WTC11 (cell line): ENCODE data around the gene UVRAG. TPM values are rescaled to one million over a fixed set of nuclear protein-coding genes. Genes with fewer than 3 reads are reported as not detected.

Experiments
- ATAC-seq: fragments of 200-7000 bp; cut with Tn5 transposase; 2 replicates; pipeline ENCODE4 v1.10.0; 2021; ENCODE audit warnings: mild to moderate bottlenecking, moderate library complexity
- CTCF ChIA-PET: fragments of 300-600 bp; sonication (Branson Sonifier 250); formaldehyde crosslinking; loops from one replicate; lab custom pipeline; 2021; ENCODE audit warnings: antibody characterized with exemption; lab: Charles Lee
- POLR2A ChIA-PET: fragments of 350-600 bp; sonication (Branson Sonifier 250); formaldehyde crosslinking; loops from one replicate; lab custom pipeline; 2021; ENCODE audit warnings: antibody characterized with exemption; lab: Charles Lee
- DNase-seq: peaks from one replicate; pipeline ENCODE4 v3.0.0; 2021; ENCODE audit warnings: low spot score
- H3K27ac Mint-ChIP-seq: 2 replicates; pipeline ENCODE4 v1.8.0; 2021; ENCODE audit warnings: mixed read lengths
- H3K27me3 Mint-ChIP-seq: 2 replicates; pipeline ENCODE4 v1.8.0; 2021; ENCODE audit warnings: low read depth, mild to moderate bottlenecking, moderate library complexity, mixed read lengths
- H3K36me3 Mint-ChIP-seq: 2 replicates; pipeline ENCODE4 v1.8.0; 2021; ENCODE audit warnings: mixed read lengths
- H3K4me1 Mint-ChIP-seq: 2 replicates; pipeline ENCODE4 v1.8.0; 2022; ENCODE audit warnings: mixed read lengths
- H3K4me3 Mint-ChIP-seq: 2 replicates; pipeline ENCODE4 v1.8.0; 2021; ENCODE audit warnings: mild to moderate bottlenecking, moderate library complexity, mixed read lengths
- H3K9me3 Mint-ChIP-seq: 2 replicates; pipeline ENCODE4 v1.8.0; 2021; ENCODE audit warnings: mixed read lengths
- ATF3 ChIP-seq: sonication (generic); formaldehyde crosslinking; conservative IDR thresholded peaks from 2 replicates; pipeline ENCODE4 v1.8.1; 2022; ENCODE audit warnings: mild to moderate bottlenecking, missing genetic modification reagents
- CREM ChIP-seq: sonication (generic); formaldehyde crosslinking; IDR thresholded peaks from 2 replicates; pipeline ENCODE4 v1.8.1; 2022; ENCODE audit warnings: mild to moderate bottlenecking, missing genetic modification reagents, moderate library complexity
- CTCF ChIP-seq: fragments of 200-600 bp; IDR thresholded peaks from 2 replicates; pipeline ENCODE4 v1.8.0; 2022; ENCODE audit warnings: antibody characterized with exemption
- EMX1 ChIP-seq: fragments of 250-450 bp; sonication (Bioruptor Pico); IDR thresholded peaks from 2 replicates; pipeline ENCODE4 v1.8.0; 2021; ENCODE audit warnings: mild to moderate bottlenecking
- HMGA2 ChIP-seq: fragments of 250-450 bp; sonication (Bioruptor Pico); IDR thresholded peaks from 2 replicates; pipeline ENCODE4 v1.4.0; 2021; ENCODE audit warnings: mild to moderate bottlenecking, moderate library complexity
- IRF2 ChIP-seq: sonication (generic); formaldehyde crosslinking; IDR thresholded peaks from 2 replicates; pipeline ENCODE4 v1.8.0; 2022; ENCODE audit warnings: low read depth, missing genetic modification reagents, borderline replicate concordance
- JAZF1 ChIP-seq: fragments of 250-450 bp; sonication (Bioruptor Pico); IDR thresholded peaks from 2 replicates; pipeline ENCODE4 v1.9.0; 2021; ENCODE audit warnings: moderate library complexity, mild to moderate bottlenecking, inconsistent platforms
- KAT7 ChIP-seq: sonication (generic); formaldehyde crosslinking; IDR thresholded peaks from 2 replicates; pipeline ENCODE4 v1.8.1; 2023; ENCODE audit warnings: missing genetic modification reagents, mild to moderate bottlenecking, borderline replicate concordance
- MXD4 ChIP-seq: fragments of 250-450 bp; sonication (Bioruptor Pico); IDR thresholded peaks from 2 replicates; pipeline ENCODE4 v1.8.0; 2021; ENCODE audit warnings: mild to moderate bottlenecking, moderate library complexity, borderline replicate concordance
- NR3C1 ChIP-seq: sonication (generic); formaldehyde crosslinking; conservative IDR thresholded peaks from 2 replicates; pipeline ENCODE4 v1.8.1; 2023; ENCODE audit warnings: low read depth, mild to moderate bottlenecking, missing genetic modification reagents
- RORB ChIP-seq: fragments of 250-450 bp; sonication (Bioruptor Pico); IDR thresholded peaks from 2 replicates; pipeline ENCODE4 v1.9.0; 2021; ENCODE audit warnings: mild to moderate bottlenecking
- SMAD4 ChIP-seq: sonication (generic); formaldehyde crosslinking; IDR thresholded peaks from 2 replicates; pipeline ENCODE4 v1.8.0; 2022; ENCODE audit warnings: mild to moderate bottlenecking, missing genetic modification reagents
- SP1 ChIP-seq: sonication (generic); formaldehyde crosslinking; conservative IDR thresholded peaks from 2 replicates; pipeline ENCODE4 v1.8.1; 2022; ENCODE audit warnings: missing genetic modification reagents
- STAT6 ChIP-seq: sonication (generic); formaldehyde crosslinking; conservative IDR thresholded peaks from 2 replicates; pipeline ENCODE4 v1.8.1; 2023; ENCODE audit warnings: mild to moderate bottlenecking, low read depth, missing genetic modification reagents, moderate library complexity
- TCF7 ChIP-seq: sonication (generic); formaldehyde crosslinking; IDR thresholded peaks from 2 replicates; pipeline ENCODE4 v1.8.0; 2022; ENCODE audit warnings: mild to moderate bottlenecking, low read depth, missing genetic modification reagents, moderate library complexity
- ZNF138 ChIP-seq: sonication (generic); formaldehyde crosslinking; conservative IDR thresholded peaks from 2 replicates; pipeline ENCODE4 v1.8.1; 2022; ENCODE audit warnings: mild to moderate bottlenecking, moderate library complexity, missing genetic modification reagents
- ZNF232 ChIP-seq: sonication (generic); formaldehyde crosslinking; IDR thresholded peaks from 2 replicates; pipeline ENCODE4 v1.8.0; 2022; ENCODE audit warnings: mild to moderate bottlenecking, missing genetic modification reagents
- ZNF425 ChIP-seq: fragments of 250-450 bp; sonication (Bioruptor Pico); conservative IDR thresholded peaks from 2 replicates; pipeline ENCODE4 v1.9.0; 2021; ENCODE audit warnings: mild to moderate bottlenecking
- ZNF512 ChIP-seq: sonication (generic); formaldehyde crosslinking; IDR thresholded peaks from 2 replicates; pipeline ENCODE4 v1.8.1; 2022; ENCODE audit warnings: missing genetic modification reagents, borderline replicate concordance
- ZNF671 ChIP-seq: fragments of 250-450 bp; sonication (Bioruptor Pico); IDR thresholded peaks from 2 replicates; pipeline ENCODE4 v1.8.0; 2021; ENCODE audit warnings: mild to moderate bottlenecking
- total RNA-seq: library from RNA; stranded (reverse); gene quantifications from 3 replicates; pipeline ENCODE4 v1.2.3, GENCODE V29; 2021

The UVRAG gene
- total RNA-seq, 1 experiment from 2014 or later: 14.5 TPM

GRCh38 chr11:76173663-76174062, 358.7 kb downstream of the UVRAG start (continued):
- TF ChIP-seq CREM (no peak), ATF3 (CRISPR knock-in tag) (no peak), ZNF232 (CRISPR knock-in tag) (no peak)

GRCh38 chr11:76174330-76174729, 359.3 kb downstream of the UVRAG start:
- H3K4me1 Mint-ChIP-seq: peaks cover 9% of the 10 kb centered on the region
- TF ChIP-seq ZNF138 (CRISPR knock-in tag) (no peak), KAT7 (no peak), JAZF1 (CRISPR knock-in tag) (no peak)
- ATAC-seq: no peak
- H3K27ac Mint-ChIP-seq: no peak overlapping the region
- no peaks in the 10 kb centered on the region for H3K9me3 Mint-ChIP-seq
- peaks cover 2% of the 10 kb centered on the region; the same call in 1 of the 2 replicates for H3K27me3 Mint-ChIP-seq
- POLR2A ChIA-PET: no interaction called here
- H3K36me3 Mint-ChIP-seq: no peaks in the 10 kb centered on the region
- no peak for DNase-seq
- CTCF ChIA-PET: no interaction called here
- H3K4me3 Mint-ChIP-seq: no peak overlapping the region

- ATAC-seq: no peak
- ChIA-PET POLR2A (no interaction called here), CTCF (interaction anchor here (0.7 to 0.9 kb wide), 2 partner anchors 24 to 32 kb away, joined by 3 read pairs; no protein-coding TSS in a partner anchor)
- Mint-ChIP-seq H3K27ac (no peak overlapping the region), H3K4me1 (peaks cover 9% of the 10 kb centered on the region), H3K4me3 (no peak overlapping the region), H3K9me3 (no peaks in the 10 kb centered on the region), H3K27me3 (peaks cover 2% of the 10 kb centered on the region; the same call in 1 of the 2 replicates), H3K36me3 (no peaks in the 10 kb centered on the region)
- no peak for TF ChIP-seq TCF7 (CRISPR knock-in tag)
- TF ChIP-seq MXD4 (CRISPR knock-in tag): no peak
- TF ChIP-seq NR3C1 (CRISPR knock-in tag): no peak
- no peak for TF ChIP-seq ZNF512
- TF ChIP-seq HMGA2 (CRISPR knock-in tag): no peak
- TF ChIP-seq ZNF138 (CRISPR knock-in tag): no peak
- no peak for TF ChIP-seq STAT6 (CRISPR knock-in tag)
- TF ChIP-seq EMX1 (CRISPR knock-in tag): no peak
- DNase-seq: no peak
Measured at GRCh38 chr11:76175783-76176182, 360.8 kb downstream of the UVRAG start.

GRCh38 chr11:76176463-76176862, 361.5 kb downstream of the UVRAG start:
- H3K9me3 Mint-ChIP-seq: no peaks in the 10 kb centered on the region
- no peak overlapping the region for H3K27ac Mint-ChIP-seq
- CTCF ChIA-PET: interaction anchor here (0.7 kb wide), 1 partner anchor 31 kb away, joined by 3 read pairs; no protein-coding TSS in a partner anchor
- no peak for DNase-seq
- peaks cover 2% of the 10 kb centered on the region; the same call in 1 of the 2 replicates for H3K27me3 Mint-ChIP-seq
- POLR2A ChIA-PET: no interaction called here
- H3K4me1 Mint-ChIP-seq: peaks cover 9% of the 10 kb centered on the region
- no peaks in the 10 kb centered on the region for H3K36me3 Mint-ChIP-seq
- H3K4me3 Mint-ChIP-seq: no peak overlapping the region
- peak; percentile 53 for ATAC-seq
- no peak for TF ChIP-seq RORB (CRISPR knock-in tag)
- no peak for TF ChIP-seq HMGA2 (CRISPR knock-in tag)
- no peak for TF ChIP-seq SMAD4 (CRISPR knock-in tag)
- no peak for TF ChIP-seq ZNF425 (CRISPR knock-in tag)
- no peak for TF ChIP-seq KAT7
- no peak for TF ChIP-seq SP1 (CRISPR knock-in tag)
- no peak for TF ChIP-seq ZNF138 (CRISPR knock-in tag)
- no peak for TF ChIP-seq CTCF
- TF ChIP-seq IRF2 (CRISPR knock-in tag): no peak
- TF ChIP-seq ZNF671: no peak
